ENCODE data around the gene UNC5C.

Gene UNC5C

GRCh38 chr4:95548738-95549245 lies at the start of gene UNC5C:
TSS of gene UNC5C (minus strand) at chr4:95548973.
- in situ Hi-C loops (cut with MboI; ENCODE audit: low sequenced_read_pairs), result no loop called here

GRCh38 chr4:95596676-95597075 lies 47.9 kb upstream of the UNC5C start:
- in situ Hi-C loops (cut with MboI; ENCODE audit: low sequenced_read_pairs), result no loop called here

DNA sequence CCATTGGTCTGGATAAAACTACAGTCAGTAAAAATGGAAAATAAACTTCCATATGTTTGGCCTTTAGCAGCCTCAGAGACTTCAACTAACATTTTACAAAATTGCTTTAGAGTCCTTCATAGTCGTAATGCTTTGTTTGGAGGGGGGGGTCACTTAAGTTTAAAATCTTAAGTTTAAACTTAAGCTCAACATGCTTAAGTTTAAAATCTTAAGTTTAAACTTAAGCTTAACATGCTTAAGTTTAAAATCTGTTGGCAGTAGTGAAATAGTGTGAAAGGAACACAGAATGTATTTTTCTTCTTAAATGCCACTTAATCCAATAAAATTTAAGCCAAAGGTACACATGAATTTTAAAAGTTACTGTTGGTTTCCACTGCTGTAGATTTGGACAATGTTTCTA lies 45.9 kb upstream of the UNC5C start:
- in situ Hi-C loops (cut with MboI; ENCODE audit: low sequenced_read_pairs), result no loop called here

- in situ Hi-C loops (cut with MboI; ENCODE audit: low sequenced_read_pairs), result no loop called here
Measured at GRCh38 chr4:95594013-95594412, 45.2 kb upstream of the UNC5C start.

- in situ Hi-C loops (cut with MboI; ENCODE audit: low sequenced_read_pairs), result no loop called here
Measured at GRCh38 chr4:95591278-95591677, 42.5 kb upstream of the UNC5C start.

DNA sequence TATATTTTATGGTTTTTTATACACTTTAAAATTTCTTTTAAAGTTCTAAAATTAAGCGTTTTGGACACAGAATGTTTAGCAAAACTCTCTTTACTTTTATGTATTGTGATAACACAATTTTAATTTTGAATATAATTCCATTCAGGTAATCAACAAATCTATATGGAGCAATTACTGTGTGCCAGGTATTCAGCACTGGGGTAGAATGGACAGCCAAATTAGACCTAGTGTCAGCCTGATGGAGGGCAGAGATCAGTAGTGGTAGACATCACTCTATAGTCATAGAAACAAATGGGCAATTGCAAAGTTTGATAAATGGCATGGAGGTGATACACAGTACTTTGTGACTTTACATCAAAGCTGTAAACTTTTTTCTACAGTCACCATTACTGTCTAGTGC lies 41.8 kb upstream of the UNC5C start:
- in situ Hi-C loops (cut with MboI; ENCODE audit: low sequenced_read_pairs), result no loop called here

DNA sequence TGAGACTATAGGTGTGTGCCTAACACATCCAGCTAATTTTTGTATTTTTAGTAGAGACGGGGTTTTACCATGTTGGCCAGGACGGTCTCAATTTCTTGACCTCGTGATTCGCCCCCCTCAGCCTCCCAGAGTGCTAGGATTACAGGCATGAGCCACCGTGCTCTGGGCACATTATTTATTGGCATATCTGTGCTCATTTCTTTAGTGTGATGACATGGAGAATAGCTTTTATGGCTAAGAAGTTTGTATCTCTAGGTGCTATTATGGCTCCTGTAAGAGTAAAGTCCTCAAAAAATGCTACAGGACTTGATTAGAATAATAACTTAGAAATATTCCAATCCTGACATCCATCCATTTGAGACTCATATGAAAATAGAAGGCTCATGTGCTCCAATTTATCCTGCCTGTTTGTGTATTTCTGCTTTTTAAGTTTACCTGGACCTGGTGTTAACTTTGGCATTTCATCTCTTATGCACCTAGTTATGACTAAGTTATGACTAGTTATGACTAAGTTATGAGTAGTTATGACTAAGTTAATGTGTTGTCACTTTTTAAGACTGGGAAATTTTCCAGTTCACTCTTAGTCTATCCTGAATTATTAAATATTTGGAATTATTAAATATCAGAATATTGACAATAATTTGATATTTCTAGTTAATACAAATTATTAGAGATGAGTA lies 36.4 kb upstream of the UNC5C start:
- in situ Hi-C loops (cut with MboI; ENCODE audit: low sequenced_read_pairs), result no loop called here

- in situ Hi-C loops (cut with MboI; ENCODE audit: low sequenced_read_pairs), result no loop called here
Measured at GRCh38 chr4:95580226-95580625, 31.5 kb upstream of the UNC5C start.

GRCh38 chr4:95572304-95572991 lies 23.7 kb upstream of the UNC5C start:
- in situ Hi-C loops (cut with MboI; ENCODE audit: low sequenced_read_pairs), result no loop called here

DNA sequence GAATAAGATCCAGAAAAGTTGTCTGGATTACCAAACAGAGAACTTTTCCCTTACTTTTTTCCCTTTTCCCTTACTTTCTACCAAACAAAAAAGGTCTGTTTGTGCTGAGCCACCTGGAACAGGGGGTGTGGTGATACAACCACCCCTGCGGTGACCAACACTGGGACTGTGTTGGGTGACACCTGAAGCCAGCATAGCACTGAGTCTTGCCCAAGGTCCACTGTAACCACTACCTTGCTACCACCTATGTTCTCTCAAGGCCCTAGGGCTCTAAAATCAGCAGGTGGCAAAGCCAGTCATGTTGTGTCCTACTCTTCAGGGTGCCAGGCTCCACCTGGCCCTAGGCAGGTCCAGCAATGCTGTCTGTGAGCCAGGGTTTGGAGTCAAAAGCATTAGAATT lies 22.8 kb upstream of the UNC5C start:
- in situ Hi-C loops (cut with MboI; ENCODE audit: low sequenced_read_pairs), result no loop called here

GRCh38 chr4:95563638-95564337 lies 15.0 kb upstream of the UNC5C start:
- in situ Hi-C loops (cut with MboI; ENCODE audit: low sequenced_read_pairs), result no loop called here

GRCh38 chr4:95560774-95561173 lies 12.0 kb upstream of the UNC5C start:
- in situ Hi-C loops (cut with MboI; ENCODE audit: low sequenced_read_pairs), result no loop called here

DNA sequence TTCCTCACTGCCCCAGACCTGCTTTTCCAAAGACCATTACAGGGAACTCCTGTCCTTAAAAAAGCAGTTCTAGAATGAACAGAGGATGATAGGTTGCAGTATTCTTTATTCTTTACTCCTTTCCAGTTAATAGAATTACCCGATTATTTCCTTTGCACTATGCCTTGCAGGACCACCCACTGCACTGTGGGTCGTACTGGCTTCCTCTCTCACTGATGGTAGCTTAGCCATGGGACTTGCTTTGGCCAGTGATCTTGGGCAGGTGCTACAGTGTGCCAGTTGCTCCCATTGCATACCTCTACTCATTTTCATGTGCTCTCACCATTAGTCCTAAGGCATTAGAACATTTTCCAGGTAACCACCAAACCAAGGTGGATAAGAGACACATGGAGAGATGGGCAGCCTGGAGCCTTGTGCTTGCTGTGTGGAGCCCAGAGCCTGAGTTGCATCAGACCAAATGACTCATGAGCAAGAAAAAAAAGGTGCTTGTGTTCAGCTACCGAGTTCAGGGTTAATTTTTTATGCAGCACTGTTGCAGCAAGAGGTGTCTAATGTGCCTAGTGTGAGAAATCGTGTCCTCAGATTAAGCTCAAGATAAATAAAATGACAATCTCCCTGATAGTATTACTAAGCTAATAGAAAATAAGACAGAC lies 7.6 kb upstream of the UNC5C start:
- in situ Hi-C loops (cut with MboI; ENCODE audit: low sequenced_read_pairs), result no loop called here

- in situ Hi-C loops (cut with MboI; ENCODE audit: low sequenced_read_pairs), result no loop called here
Measured at GRCh38 chr4:95552942-95553550, 4.3 kb upstream of the UNC5C start.

DNA sequence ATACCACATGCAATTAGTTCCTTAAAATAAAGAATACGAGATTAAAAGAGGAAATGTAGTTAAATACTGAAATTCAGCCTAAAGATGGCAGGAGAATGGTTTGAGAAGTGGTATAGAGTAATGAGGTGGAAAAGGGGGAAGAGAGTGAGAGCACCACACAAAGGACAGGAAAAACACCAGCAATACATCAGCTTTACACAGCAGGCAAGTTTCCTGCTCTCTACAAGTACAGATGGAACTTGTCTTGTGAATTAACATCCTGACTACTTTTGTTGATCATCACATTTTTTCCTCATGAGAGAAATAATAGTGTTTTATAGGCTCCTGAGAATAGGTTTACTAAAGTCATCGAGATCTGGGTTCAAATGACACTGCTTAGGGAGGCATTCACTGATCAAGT lies 2.9 kb upstream of the UNC5C start:
- in situ Hi-C loops (cut with MboI; ENCODE audit: low sequenced_read_pairs), result no loop called here

DNA sequence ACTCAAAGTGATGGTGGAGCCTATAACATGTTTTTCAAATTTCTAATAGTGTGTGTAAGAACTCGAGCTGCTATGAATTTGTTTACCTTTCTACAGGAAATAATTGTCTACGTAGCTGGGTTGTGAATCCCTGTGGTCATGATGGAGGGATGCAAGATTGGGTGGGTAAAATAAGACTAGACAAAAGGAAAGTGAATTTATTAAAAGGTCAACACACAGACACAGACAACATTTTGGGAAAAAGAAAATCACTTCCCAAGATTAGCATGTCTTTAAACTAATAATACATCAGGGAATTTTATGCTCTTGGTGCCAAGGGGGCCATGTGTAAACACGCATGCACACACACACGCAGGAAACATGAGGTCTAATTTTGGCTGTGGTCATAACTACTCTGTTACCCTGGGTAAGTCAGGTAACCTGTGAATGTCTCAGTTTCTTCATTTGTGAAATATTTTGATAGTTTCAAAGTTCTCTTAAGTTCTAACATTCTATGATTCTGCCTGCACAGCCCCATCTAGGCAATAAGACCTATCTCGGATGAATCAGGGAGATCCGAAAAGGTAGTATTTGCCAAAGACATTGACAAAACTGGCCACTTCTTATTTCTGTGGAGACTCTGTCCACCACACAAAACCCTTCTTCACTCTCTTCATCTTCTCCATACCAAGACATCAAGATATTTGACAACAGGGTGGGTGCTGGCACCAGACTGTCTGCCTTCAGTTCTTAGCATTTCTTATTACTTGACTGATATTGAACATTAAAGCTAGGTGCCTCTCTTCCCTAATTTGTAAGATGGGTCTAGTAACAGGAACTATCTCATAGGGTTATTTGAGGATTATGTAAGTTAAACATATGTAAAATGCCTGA lies 1.6 kb upstream of the UNC5C start:
- in situ Hi-C loops (cut with MboI; ENCODE audit: low sequenced_read_pairs), result no loop called here

GRCh38 chr4:95549246-95550114 lies 707 bp upstream of the UNC5C start:
- in situ Hi-C loops (cut with MboI; ENCODE audit: low sequenced_read_pairs), result no loop called here

DNA sequence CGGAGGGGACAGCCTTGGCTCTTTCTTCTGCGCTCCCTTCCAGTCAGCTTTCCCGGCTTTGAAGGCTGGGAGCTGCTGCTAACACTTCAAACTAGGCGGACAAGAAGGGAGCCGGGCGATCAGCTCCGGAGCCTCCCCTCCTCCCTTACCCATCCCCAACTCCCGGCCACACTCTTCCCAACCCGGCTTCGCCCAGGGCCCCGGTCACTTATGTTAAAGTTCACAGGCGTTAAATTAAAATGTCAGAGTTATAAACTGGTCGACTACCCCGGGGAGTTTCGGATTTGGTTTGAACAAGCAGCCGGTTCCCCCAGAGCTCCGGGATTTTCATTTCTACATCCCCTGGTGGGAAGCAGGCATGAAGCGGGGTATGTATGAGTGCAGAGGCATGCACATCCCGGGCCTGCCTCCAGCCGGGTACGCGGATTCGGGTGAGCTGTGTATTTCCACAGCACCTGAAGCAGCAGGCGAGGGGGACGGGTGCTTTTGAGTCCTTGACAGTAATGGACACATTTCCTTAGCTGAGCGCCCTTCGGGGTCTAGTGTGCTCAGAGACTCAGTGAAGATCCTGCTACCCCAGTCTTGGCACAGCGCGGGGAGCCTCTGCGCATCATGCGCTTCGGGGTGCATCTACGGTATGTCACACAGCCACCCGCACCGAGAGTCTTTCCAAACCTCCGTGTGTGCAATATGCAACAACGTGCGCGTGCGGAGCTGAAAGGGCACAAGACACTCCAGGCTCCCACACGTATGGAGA lies 880 bp downstream of the UNC5C start:
- in situ Hi-C loops (cut with MboI; ENCODE audit: low sequenced_read_pairs), result no loop called here
